Skeletal muscle tissue (tissue), 4 donors: ENCODE results near the gene C1RL. TPM values are rescaled to one million over a fixed set of nuclear protein-coding genes. Genes with fewer than 3 reads are reported as not detected.

Source experiments
- H3K27ac ChIP-seq: one replicate; pipeline ENCODE4 v1.7.0; 2013; ENCODE audit warnings: mild to moderate bottlenecking, low read depth, low read length, inconsistent platforms
- H3K27me3 ChIP-seq, 3 donors: one replicate each; pipeline ENCODE4 v1.7.0; 2013; ENCODE audit warnings: low read length in 3 of 3; ENCODE audit not compliant: control insufficient read depth in 3 of 3, insufficient read depth in 3 of 3
- H3K36me3 ChIP-seq, 3 donors: one replicate each; pipeline ENCODE4 v1.7.0; 2013; ENCODE audit warnings: low read length in 3 of 3; ENCODE audit not compliant: control insufficient read depth in 3 of 3, insufficient read depth in 3 of 3
- H3K4me1 ChIP-seq, 3 donors: one replicate each; pipeline ENCODE4 v1.7.0; 2013; ENCODE audit warnings: low read length in 3 of 3, mild to moderate bottlenecking in 3 of 3; ENCODE audit not compliant: control insufficient read depth in 3 of 3, insufficient read depth in 3 of 3
- H3K4me3 ChIP-seq, 3 donors: one replicate each; pipeline ENCODE4 v1.7.0; 2013; ENCODE audit warnings: low read length in 3 of 3
- H3K9ac ChIP-seq, 3 donors: one replicate each; pipeline ENCODE4 v1.7.0; 2013; ENCODE audit warnings: low read length in 3 of 3, mild to moderate bottlenecking in 3 of 3, moderate library complexity in 2 of 3, low read depth in 1 of 3
- H3K9me3 ChIP-seq, 3 donors: one replicate each; pipeline ENCODE4 v1.7.0; 2013; ENCODE audit warnings: low read length in 3 of 3; ENCODE audit not compliant: control insufficient read depth in 3 of 3
- total RNA-seq: library from RNA; depleted of rRNA; stranded (reverse); fragments of >200 nt; gene quantifications from one replicate; pipeline ENCODE4 v1.2.3, GENCODE V29; 2014
- donor health status: Osteomylitis.

Gene C1RL
- total RNA-seq, 1 donor from 2014 or later: 10.4 TPM

DNA sequence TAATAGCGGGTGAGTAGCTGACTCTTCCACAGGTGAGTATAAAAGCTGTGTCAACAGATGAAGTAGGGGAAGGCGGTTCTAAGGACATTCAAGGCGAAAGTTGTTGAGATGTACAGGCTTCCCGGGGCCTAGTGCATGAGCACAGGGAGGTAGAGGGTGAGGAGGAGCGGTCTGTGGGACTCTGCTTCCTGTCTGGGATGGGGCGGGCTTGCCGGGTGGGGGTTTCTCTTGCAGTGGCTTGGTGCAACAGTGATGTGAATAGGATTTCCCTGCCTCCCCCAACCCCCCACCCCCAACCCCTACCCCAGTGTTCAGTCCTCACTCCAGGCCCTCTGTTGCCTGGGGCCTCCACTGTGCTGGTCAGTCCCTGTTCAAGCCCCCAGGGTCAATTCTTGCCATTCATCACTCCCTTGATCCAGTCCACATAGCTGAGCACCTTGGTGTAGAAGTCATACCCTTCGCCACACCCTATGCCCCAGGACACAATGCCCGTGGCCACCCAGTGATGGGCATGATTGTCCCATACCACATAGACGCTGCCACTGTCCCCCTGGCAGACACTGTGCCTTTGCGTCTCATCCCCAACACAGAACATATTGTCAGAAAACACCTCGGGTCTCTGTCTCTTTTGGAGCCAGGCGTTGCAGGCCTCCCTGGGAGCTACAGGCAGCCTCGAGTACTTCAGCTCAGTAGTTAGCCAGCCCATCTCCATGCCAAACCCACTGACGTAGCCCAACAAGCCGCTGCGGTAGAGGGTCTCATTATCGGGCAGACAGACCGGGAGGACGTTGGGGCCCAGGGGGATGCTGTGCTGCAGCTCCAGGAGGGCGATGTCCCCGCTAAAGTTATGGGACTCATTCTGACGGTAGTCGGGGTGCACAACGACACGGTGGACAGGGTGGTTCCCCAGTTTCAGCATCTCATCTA is 12.7 kb downstream of the C1RL start:
- H3K9me3 ChIP-seq: no peaks in the 10 kb centered on the region
- H3K27me3 ChIP-seq: no peaks in the 10 kb centered on the region
- H3K4me3 ChIP-seq: peak overlapping the region in 2 of 3 donors; percentile 58 to 63
- peaks cover 5 to 7% (median 6%) of the 10 kb centered on the region in 3 donors for H3K36me3 ChIP-seq
- no peak overlapping the region for H3K27ac ChIP-seq
- H3K4me1 ChIP-seq: peaks cover 18 to 35% (median 27%) of the 10 kb centered on the region in 3 donors
- peak overlapping the region in 2 of 3 donors; percentile 27 to 64 for H3K9ac ChIP-seq

DNA sequence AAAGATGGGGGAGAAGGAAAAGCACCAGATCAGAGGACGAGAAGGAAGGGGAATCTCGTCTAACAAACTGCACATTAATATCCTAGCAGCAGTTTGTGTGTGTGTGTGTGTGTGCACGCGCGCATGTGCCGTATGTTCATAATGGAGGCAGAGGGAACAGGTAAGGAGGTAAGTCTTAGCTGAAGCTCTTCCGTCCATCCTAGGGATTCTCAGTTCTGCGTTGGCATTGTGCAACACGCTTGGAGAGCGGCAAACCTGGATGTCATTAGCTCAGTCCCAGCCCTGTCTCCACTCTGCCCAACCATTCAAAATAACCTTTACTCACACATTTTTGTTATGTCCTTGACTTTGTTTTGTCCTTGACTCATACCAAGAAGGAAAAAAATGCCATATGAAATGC is 15.1 kb downstream of the C1RL start:
- no peak overlapping the region for H3K4me3 ChIP-seq
- no peak overlapping the region for H3K27ac ChIP-seq
- no peaks in the 10 kb centered on the region for H3K9me3 ChIP-seq
- H3K4me1 ChIP-seq: peaks cover 24 to 54% (median 30%) of the 10 kb centered on the region in 3 donors
- H3K27me3 ChIP-seq: no peaks in the 10 kb centered on the region
- no peak overlapping the region for H3K9ac ChIP-seq
- H3K36me3 ChIP-seq: peaks cover 5 to 6% (median 6%) of the 10 kb centered on the region in 3 donors

- Histone ChIP-seq H3K4me1 (peaks cover 24 to 54% (median 30%) of the 10 kb centered on the region in 3 donors), H3K36me3 (peaks cover 5 to 6% (median 6%) of the 10 kb centered on the region in 3 donors), H3K4me3 (no peak overlapping the region), H3K27me3 (no peaks in the 10 kb centered on the region), H3K9me3 (no peaks in the 10 kb centered on the region), H3K27ac (peak overlapping the region; percentile 82), H3K9ac (no peak overlapping the region)
Measured at GRCh38 chr12:7093486-7093885, 15.5 kb downstream of the C1RL start.

DNA sequence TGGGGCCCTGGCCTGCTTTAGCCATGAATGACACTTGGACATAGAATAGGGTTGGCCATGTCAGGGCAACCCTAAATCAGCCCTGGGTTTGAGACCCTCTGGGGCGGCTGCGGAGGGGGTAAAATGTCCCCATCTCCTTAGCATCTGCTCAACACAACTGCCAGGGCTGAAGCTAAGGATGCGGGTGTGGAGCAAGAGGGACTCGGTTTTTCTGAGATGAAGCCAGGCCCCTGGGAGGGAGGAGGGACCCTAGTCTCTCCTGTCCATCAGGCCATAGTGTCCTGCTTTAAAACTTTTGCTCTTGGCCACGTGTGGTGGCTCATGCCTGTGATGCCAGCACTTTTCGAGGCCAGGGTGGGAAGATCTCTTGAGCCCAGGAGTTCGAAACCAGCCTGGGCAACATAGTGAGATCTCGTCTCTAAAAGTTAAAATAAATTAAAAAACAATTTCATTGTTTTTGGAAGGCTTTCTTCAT is 16.0 kb downstream of the C1RL start:
- peak overlapping the region; percentile 77 to 85 (median 79) for H3K9ac ChIP-seq
- H3K27ac ChIP-seq: peak overlapping the region; percentile 82
- peaks cover 5 to 10% (median 6%) of the 10 kb centered on the region in 3 donors for H3K36me3 ChIP-seq
- H3K9me3 ChIP-seq: no peaks in the 10 kb centered on the region
- no peak overlapping the region for H3K4me3 ChIP-seq
- no peaks in the 10 kb centered on the region for H3K27me3 ChIP-seq
- H3K4me1 ChIP-seq: peaks cover 24 to 54% (median 30%) of the 10 kb centered on the region in 3 donors

GRCh38 chr12:7092229-7092985 is 16.6 kb downstream of the C1RL start, which contains the start of gene C1R:
TSS of gene C1R (minus strand) at chr12:7092445. CDS start at chr12:7092388, 57 bp downstream.
- H3K4me1 ChIP-seq: peaks cover 24 to 50% (median 27%) of the 10 kb centered on the region in 3 donors
- peak within 1 kb of the TSS; percentile 77 to 85 (median 79) for H3K9ac ChIP-seq
- H3K36me3 ChIP-seq: peaks cover 6 to 10% (median 10%) of the 10 kb centered on the region in 3 donors

DNA sequence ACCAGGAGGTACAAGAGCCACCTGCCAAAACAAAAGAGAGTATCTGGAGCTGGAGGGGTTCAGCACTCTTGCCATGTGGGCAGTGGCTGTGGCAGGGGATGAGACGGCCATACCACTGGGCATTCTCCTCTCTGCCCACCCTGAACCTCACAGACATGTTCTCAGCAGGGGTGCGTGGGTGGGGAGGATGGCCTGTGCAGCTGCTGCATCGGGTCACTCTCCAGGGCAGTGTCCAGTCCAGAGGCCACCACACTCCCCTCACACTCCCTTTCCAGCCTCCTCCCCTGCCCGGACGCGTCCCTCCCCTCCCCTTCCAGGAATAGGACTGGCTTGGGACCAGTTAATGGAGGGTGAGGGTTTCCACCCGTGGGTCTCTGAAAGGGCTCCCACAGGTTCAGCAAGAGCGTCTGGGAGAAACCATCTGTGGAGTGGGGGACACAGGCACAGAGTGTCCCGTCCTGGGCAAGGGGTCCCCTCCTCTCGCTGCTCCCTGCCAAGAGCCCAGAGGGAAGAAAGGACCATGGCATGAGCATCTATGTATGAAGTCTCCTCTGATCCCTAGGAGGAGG is 17.3 kb downstream of the C1RL start:
- H3K4me1 ChIP-seq: peaks cover 22 to 43% (median 24%) of the 10 kb centered on the region in 3 donors
- no peaks in the 10 kb centered on the region for H3K27me3 ChIP-seq
- H3K36me3 ChIP-seq: peaks cover 6 to 11% (median 10%) of the 10 kb centered on the region in 3 donors
- H3K4me3 ChIP-seq: peak overlapping the region; percentile 64 to 88 (median 82)
- H3K9me3 ChIP-seq: no peaks in the 10 kb centered on the region
- H3K9ac ChIP-seq: peak overlapping the region; percentile 77 to 85 (median 79)
- peak overlapping the region; percentile 82 for H3K27ac ChIP-seq

More at GRCh38 chr12:7092229-7092985, 16.6 kb downstream of the C1RL start, which contains the start of gene C1R:
- no peaks in the 10 kb centered on the region for H3K27me3 ChIP-seq
- peak within 1 kb of the TSS; percentile 82 for H3K27ac ChIP-seq
- H3K9me3 ChIP-seq: no peaks in the 10 kb centered on the region
- H3K4me3 ChIP-seq: peak within 1 kb of the TSS; percentile 64 to 88 (median 82)

DNA sequence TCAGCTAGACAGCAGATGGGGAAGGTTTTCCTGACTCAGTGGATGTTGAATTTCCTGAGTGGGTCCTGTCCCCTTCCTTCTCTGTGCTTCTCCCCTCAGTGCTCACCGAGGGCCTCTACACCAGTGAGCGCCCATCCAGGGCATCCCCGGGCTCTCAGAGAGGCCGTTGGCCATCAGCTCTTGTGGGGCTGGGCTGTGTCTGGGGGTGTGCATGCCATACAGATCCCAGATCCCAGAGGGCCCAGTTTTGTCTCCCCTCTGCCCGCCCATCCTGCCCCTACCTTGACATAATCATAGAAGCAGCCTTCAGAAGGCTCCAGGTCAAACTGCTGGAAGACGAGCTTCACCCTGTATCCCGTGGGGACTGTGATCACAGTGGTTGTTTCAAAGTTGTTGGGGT is 17.8 kb downstream of the C1RL start:
- Histone ChIP-seq H3K36me3 (peaks cover 6 to 11% (median 10%) of the 10 kb centered on the region in 3 donors), H3K4me3 (peak overlapping the region; percentile 64 to 88 (median 82)), H3K9ac (peak overlapping the region; percentile 45 to 79 (median 77)), H3K27me3 (no peaks in the 10 kb centered on the region), H3K9me3 (no peaks in the 10 kb centered on the region), H3K4me1 (peaks cover 20 to 39% (median 24%) of the 10 kb centered on the region in 3 donors), H3K27ac (peak overlapping the region; percentile 82)

DNA sequence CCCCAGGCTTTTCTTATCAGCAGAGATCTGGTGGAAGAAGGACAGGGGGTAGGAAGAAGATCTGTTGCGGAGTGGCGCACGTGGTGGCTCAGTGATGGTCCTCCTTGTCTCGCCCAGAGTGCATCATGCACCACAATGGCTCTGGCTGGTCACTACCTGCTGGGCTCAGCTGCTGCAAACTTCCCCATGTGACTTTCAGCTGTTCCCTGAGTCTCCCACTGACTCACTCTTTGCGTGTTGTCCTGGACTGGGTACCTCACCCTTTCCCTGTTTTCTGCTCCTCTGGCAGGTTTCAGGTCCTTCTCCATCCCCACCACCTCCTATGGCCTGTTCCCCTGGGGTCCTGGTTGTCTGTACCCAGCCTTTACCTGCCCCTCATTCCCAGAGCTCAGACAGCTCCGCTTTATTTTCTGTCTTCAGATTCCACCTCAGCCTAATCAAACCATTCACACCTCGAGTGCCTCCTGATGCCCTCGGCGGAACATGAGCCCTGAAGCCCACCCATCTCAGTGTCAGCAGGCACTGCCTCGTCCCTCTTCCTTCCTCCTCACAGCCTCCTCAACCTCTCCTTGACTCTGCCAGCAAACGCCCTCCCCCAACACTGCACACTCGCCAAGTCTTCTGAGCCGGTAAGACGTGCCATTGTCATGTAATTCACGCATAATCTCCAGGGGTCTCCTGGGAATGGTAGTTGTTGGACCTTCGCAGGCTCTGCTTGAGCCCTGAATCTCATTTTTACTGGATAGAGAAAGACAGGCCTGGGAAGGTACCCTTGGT is 18.6 kb downstream of the C1RL start:
- Histone ChIP-seq H3K36me3 (peaks cover 12 to 17% (median 13%) of the 10 kb centered on the region in 3 donors), H3K27me3 (no peaks in the 10 kb centered on the region), H3K27ac (peak overlapping the region; percentile 82), H3K9me3 (no peaks in the 10 kb centered on the region), H3K4me3 (peak overlapping the region; percentile 41 to 88 (median 64)), H3K4me1 (peaks cover 20 to 39% (median 24%) of the 10 kb centered on the region in 3 donors), H3K9ac (peak overlapping the region; percentile 3 to 77 (median 45))
